Astrocyte (in vitro differentiated cells and primary cell): ENCODE results near the gene MMP23B.
A peak's percentile ranks its signal among the peaks of the same experiment; 100 is the strongest.

Experiments
- EZH2 ChIP-seq: IDR thresholded peaks from 2 replicates; pipeline ENCODE4 v1.6.1; 2012; ENCODE audit warnings: mild to moderate bottlenecking, low read length, inconsistent platforms; ENCODE audit not compliant: insufficient read depth
- TF ChIP-seq, protein P1 (sequence below): IDR thresholded peaks from 2 replicates; pipeline ENCODE4 v1.5.1; 2011; ENCODE audit warnings: low read depth, mild to moderate bottlenecking, inconsistent platforms, low read length, moderate library complexity; ENCODE audit not compliant: insufficient read depth

GRCh38 chr1:1678581-1679380 is 46.8 kb downstream of the MMP23B start:
- TF ChIP-seq, protein P1, sequence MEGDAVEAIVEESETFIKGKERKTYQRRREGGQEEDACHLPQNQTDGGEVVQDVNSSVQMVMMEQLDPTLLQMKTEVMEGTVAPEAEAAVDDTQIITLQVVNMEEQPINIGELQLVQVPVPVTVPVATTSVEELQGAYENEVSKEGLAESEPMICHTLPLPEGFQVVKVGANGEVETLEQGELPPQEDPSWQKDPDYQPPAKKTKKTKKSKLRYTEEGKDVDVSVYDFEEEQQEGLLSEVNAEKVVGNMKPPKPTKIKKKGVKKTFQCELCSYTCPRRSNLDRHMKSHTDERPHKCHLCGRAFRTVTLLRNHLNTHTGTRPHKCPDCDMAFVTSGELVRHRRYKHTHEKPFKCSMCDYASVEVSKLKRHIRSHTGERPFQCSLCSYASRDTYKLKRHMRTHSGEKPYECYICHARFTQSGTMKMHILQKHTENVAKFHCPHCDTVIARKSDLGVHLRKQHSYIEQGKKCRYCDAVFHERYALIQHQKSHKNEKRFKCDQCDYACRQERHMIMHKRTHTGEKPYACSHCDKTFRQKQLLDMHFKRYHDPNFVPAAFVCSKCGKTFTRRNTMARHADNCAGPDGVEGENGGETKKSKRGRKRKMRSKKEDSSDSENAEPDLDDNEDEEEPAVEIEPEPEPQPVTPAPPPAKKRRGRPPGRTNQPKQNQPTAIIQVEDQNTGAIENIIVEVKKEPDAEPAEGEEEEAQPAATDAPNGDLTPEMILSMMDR: peak; percentile 19
- TF ChIP-seq EZH2: no peak
